K562 (cell line): ENCODE results near the gene MRPL11. TPM values are rescaled to one million over a fixed set of nuclear protein-coding genes. Genes with fewer than 3 reads are reported as not detected.
A peak's percentile ranks its signal among the peaks of the same experiment; 100 is the strongest.

Source experiments
- GTF3C2 ChIP-seq: IDR thresholded peaks from 3 replicates; pipeline ENCODE4 v1.6.1; 2011; ENCODE audit warnings: borderline replicate concordance, mild to moderate bottlenecking, moderate library complexity; ENCODE audit not compliant: insufficient read length; ENCODE audit errors: extremely low read depth
- PPARD ChIP-seq: fragments of 250-450 bp; sonication (Bioruptor Pico); IDR thresholded peaks from 2 replicates; pipeline ENCODE4 v1.8.0; 2022; ENCODE audit warnings: inconsistent platforms, mild to moderate bottlenecking, moderate library complexity
- PREB ChIP-seq: sonication (generic); formaldehyde crosslinking; IDR thresholded peaks from 2 replicates; pipeline ENCODE4 v1.8.1; 2023; ENCODE audit warnings: mild to moderate bottlenecking, missing genetic modification reagents
- TEAD1 ChIP-seq, 2 experiments: fragments of 450-650 bp in 1 of 2; sonication (generic) in 1 of 2; formaldehyde crosslinking; IDR thresholded peaks; 2 replicates each; pipeline versions ENCODE4 v1.4.0 to v1.8.0; 2020 to 2022; ENCODE audit warnings: mild to moderate bottlenecking in 2 of 2, missing genetic modification reagents in 1 of 2
- ZFX ChIP-seq: sonication (generic); formaldehyde crosslinking; IDR thresholded peaks from 2 replicates; pipeline ENCODE4 v1.8.0; 2022; ENCODE audit warnings: mild to moderate bottlenecking, missing genetic modification reagents, moderate library complexity
- ZNF740 ChIP-seq, 3 experiments: fragments of 200-800 bp in 1 of 3; sonication (Bioruptor generic) in 1 of 3; sonication (generic) in 1 of 3; formaldehyde crosslinking in 1 of 3; IDR thresholded peaks; 2 replicates each; pipeline versions ENCODE4 v1.6.1 to v1.8.0; 2016 to 2022; ENCODE audit warnings: mild to moderate bottlenecking in 2 of 3, missing compliant biosample characterization in 2 of 3, missing genetic modification characterization in 2 of 3, missing genetic modification reagents in 1 of 3
- polyA plus RNA-seq, 8 experiments: library from polyadenylated mRNA; depleted of rRNA in 4 of 8; stranded (reverse) in 5 of 8; unstranded in 3 of 8; fragments of >200 nt; fragmentation: Nextera tagmentation in 2 of 8; fragmentation: Illumina TruSeq in 1 of 8; extraction: Ambion mirVana in 2 of 8; extraction: Trizol in 1 of 8; gene quantifications; 2 replicates each; pipeline versions ENCODE4 v1.2.1 to v1.2.3, GENCODE V29; 2011 to 2014; ENCODE audit warnings: inconsistent platforms in 1 of 8, missing spikeins in 1 of 8
- total RNA-seq, 7 experiments: library from RNA; depleted of rRNA in 6 of 7; stranded (reverse); fragments of >200 nt in 6 of 7; fragmentation: Illumina TruSeq in 2 of 7; extraction: Trizol in 2 of 7; gene quantifications; 2 replicates each; pipeline versions ENCODE4 v1.2.1 to v1.2.3, GENCODE V29; 2011 to 2021; ENCODE audit warnings: low replicate concordance in 1 of 7

Gene MRPL11
- total and polyA plus RNA-seq, 9 of the 15 experiments (the other 6 are each of a cell fraction or from before 2014, with no cell fraction given) = 33.0 to 173 (median 91.9) TPM

DNA sequence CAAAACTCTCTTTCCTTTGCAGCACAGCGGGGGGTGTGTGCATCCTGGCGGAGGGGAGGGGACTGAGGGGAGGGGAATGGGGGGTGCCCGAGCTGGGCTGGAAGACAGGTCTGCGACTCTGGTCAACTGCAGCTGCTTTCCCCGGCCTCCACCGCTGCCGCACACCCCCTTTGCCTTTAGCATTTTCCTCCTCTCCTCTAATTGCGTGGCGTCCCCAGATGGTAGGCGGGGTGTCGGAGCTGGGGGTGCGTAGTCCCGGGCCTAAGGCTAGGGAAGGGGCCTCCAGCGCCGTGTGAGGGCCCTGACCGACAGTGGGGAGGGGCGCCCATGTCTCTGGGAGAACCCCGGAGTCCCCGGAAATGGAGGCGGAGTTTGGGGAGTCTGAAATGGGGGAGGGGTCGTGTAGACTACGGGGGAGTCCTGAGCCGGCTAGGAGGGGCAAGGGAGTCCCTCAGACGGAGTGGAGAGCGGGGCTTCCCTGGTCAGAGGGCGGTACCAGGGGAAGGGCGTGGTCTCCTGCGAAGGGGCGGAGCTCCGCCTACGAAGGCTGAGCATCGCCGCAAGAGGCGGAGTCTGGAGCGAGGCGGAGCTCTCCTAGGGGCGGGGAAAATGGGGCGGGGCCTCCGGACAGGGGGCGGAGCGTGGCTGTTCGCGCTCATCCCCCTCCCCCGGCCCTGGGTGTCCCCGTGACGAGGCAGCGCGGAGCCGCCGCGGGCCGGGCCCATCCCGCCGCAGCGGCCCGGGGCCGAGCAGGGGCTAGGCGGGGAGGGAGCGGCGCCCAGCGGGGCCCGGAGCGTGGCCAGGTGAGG lies 27.8 kb upstream of the MRPL11 start, which contains the start of gene PELI3 (continued):
- TF ChIP-seq ZNF740 (CRISPR knock-in tag; IDR thresholded peaks at IDR 0.05) = no peak
- peak in 1 of 2 experiments; percentile 70; a peak in 1 of 4 replicates for TF ChIP-seq ZNF740 (tag; IDR thresholded peaks at IDR 0.05)
- 0 out of 4 replicates have a peak, but pooled peaks of 1 of the 2 experiments have one; percentile 25 for TF ChIP-seq TEAD1 (CRISPR knock-in tag; IDR thresholded peaks at IDR 0.05)
- no peak for TF ChIP-seq PPARD (CRISPR knock-in tag)
- no peak for TF ChIP-seq GTF3C2
- TF ChIP-seq ZFX (CRISPR knock-in tag) = peak; percentile 63
- TF ChIP-seq PREB (CRISPR knock-in tag) = no peak
- TF ChIP-seq, all 486 proteins: peak for 33
